Measurements from ENCODE around the gene DDX49. TPM values are rescaled to one million over a fixed set of nuclear protein-coding genes. Genes with fewer than 3 reads are reported as not detected.

The DDX49 gene
- total RNA-seq, 2 experiments from 2014 or later, result 47.9 to 49.7 TPM

DNA sequence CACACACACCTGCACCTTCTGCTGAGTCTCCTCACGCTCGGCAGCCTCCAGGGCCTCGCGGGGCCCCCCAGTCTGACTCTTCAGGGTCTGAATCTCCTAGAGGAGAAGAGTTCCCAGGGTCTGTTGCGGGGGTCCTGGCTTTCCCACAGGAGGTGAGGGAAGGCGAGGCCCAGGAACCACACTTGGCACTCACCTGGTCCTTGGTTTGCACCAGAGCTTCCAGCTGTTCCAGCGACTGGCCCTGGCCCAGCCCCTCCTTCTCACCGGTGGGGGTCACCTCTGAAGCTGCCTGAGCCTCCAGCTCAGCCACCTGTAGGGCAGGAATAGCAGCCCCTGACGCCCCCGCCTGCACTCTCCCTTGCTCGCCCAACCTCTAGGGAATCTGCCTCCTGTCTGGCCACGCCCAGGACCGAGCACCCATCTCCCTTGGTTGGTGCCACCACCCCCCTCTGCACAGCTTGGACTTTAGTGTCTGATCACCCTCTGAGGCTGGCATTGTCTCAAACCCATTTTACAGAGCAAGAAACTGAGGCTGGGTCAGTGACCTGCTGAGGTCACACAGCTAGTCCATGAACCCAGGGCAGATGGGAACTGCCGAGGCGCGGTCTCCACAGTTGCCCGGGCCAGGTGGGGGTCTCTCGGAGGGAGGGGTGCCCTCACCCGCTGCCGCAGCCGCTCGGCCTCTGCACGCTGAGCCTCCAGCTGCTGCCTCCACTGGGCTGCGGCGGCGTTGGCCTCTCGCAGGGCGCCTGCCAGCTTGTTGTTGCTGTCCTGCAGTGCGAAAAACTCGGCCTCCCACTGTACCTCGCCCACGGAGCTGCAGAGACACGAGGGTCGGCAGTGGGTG is 12.0 kb downstream of the DDX49 start:
- Mint-ChIP-seq H3K27me3 (peaks cover 14% of the 10 kb centered on the region), H3K36me3 (ENCODE audit: low read depth) (peaks cover 11% of the 10 kb centered on the region), H3K27ac (no peak overlapping the region), H3K4me3 (no peak overlapping the region), H3K4me1 (ENCODE audit: low read depth) (peaks cover 10% of the 10 kb centered on the region), H3K9me3 (no peaks in the 10 kb centered on the region)
- Histone ChIP-seq H3K27ac (ENCODE audit: low read depth in 1 of 2, low read length in 2 of 2) (no peak overlapping the region), H3K4me3 (ENCODE audit: low read length) (no peak overlapping the region), H3K9me3 (ENCODE audit: control insufficient read depth in 1 of 2, insufficient read depth in 1 of 2, low read length in 2 of 2) (no peaks in the 10 kb centered on the region), H3K27me3 (ENCODE audit: control insufficient read depth in 1 of 2, insufficient read depth in 2 of 2, low read length in 2 of 2) (peaks cover 3 to 4% of the 10 kb centered on the region in 2 experiments), H3K36me3 (ENCODE audit: insufficient read depth, low read length) (peaks cover 6% of the 10 kb centered on the region), H3K4me1 (ENCODE audit: insufficient read depth, low read length) (peaks cover 13% of the 10 kb centered on the region)
- TF ChIP-seq, protein P1, sequence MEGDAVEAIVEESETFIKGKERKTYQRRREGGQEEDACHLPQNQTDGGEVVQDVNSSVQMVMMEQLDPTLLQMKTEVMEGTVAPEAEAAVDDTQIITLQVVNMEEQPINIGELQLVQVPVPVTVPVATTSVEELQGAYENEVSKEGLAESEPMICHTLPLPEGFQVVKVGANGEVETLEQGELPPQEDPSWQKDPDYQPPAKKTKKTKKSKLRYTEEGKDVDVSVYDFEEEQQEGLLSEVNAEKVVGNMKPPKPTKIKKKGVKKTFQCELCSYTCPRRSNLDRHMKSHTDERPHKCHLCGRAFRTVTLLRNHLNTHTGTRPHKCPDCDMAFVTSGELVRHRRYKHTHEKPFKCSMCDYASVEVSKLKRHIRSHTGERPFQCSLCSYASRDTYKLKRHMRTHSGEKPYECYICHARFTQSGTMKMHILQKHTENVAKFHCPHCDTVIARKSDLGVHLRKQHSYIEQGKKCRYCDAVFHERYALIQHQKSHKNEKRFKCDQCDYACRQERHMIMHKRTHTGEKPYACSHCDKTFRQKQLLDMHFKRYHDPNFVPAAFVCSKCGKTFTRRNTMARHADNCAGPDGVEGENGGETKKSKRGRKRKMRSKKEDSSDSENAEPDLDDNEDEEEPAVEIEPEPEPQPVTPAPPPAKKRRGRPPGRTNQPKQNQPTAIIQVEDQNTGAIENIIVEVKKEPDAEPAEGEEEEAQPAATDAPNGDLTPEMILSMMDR (IDR thresholded peaks at IDR 0.05), result no peak
- intact Hi-C loops (cut with DNase I, micrococcal nuclease), result loop anchor here in 1 of 2 experiments (1.0 kb wide), 1 partner anchor 12 kb away; the partner anchor contains the start of genes COPE and DDX49
- CTCF ChIA-PET, result no interaction called here
- DNase-seq, result no peak
- POLR2A ChIA-PET, result interaction anchor here (4.7 kb wide), 1 partner anchor 12 kb away, joined by 20 read pairs; the partner anchor contains the start of genes COPE and DDX49
- ATAC-seq (ENCODE audit: poor library complexity), result no peak

DNA sequence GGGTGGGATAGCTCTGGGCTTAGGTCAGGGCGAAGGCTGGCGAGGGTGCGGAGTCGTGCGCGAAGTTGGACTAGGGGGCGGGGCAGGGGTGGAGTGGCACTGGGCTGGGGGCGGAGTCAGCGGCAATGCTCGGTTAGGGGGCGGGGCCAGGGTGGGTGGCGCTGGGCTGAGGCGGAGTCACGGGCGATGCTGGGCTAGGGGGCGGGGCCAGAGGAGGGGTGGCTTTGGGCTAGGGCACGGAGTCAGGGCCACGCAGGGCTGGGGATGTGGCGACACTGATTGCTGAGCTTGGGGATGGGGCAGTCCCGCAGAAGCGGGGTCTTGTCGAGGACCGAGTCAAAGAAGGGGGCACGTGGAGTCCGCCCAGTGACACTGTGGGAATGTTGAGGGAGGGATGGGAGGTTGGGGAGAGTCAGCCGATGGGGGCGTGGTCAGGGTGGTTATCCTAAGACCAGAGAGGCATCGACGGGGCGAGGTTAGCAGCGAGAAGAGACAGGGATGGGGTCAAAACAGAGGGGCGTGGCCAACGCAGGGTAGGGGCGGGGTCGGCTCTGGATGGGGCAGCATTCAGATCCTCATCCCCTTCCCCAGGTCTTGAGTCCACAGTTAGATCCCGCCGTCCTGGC is 12.8 kb downstream of the DDX49 start:
- Histone ChIP-seq H3K4me3 (ENCODE audit: low read length) (peak overlapping the region; percentile 48), H3K9me3 (ENCODE audit: control insufficient read depth in 1 of 2, insufficient read depth in 1 of 2, low read length in 2 of 2) (no peaks in the 10 kb centered on the region), H3K27ac (ENCODE audit: low read depth in 1 of 2, low read length in 2 of 2) (no peak overlapping the region), H3K4me1 (ENCODE audit: insufficient read depth, low read length) (peaks cover 13% of the 10 kb centered on the region), H3K36me3 (ENCODE audit: insufficient read depth, low read length) (peaks cover 6% of the 10 kb centered on the region), H3K27me3 (ENCODE audit: control insufficient read depth in 1 of 2, insufficient read depth in 2 of 2, low read length in 2 of 2) (peaks cover 3 to 4% of the 10 kb centered on the region in 2 experiments)
- peaks cover 10% of the 10 kb centered on the region for H3K4me1 Mint-ChIP-seq (ENCODE audit: low read depth)
- peaks cover 14% of the 10 kb centered on the region for H3K27me3 Mint-ChIP-seq
- ATAC-seq (ENCODE audit: poor library complexity), result peak; percentile 97
- intact Hi-C loops (cut with DNase I, micrococcal nuclease), result loop anchor here in 1 of 2 experiments (1.0 kb wide), 1 partner anchor 13 kb away; the partner anchor contains the start of genes COPE and DDX49
- peaks cover 5% of the 10 kb centered on the region for H3K36me3 Mint-ChIP-seq (ENCODE audit: low read depth)
- DNase-seq, result peak; percentile 69 to 93 (median 84)
- peak overlapping the region; percentile 84 for H3K4me3 Mint-ChIP-seq
- H3K27ac Mint-ChIP-seq, result no peak overlapping the region
- TF ChIP-seq, protein P1 (IDR thresholded peaks at IDR 0.05), result no peak
- CTCF ChIA-PET, result no interaction called here
- POLR2A ChIA-PET, result interaction anchor here (4.7 kb wide), 1 partner anchor 13 kb away, joined by 20 read pairs; the partner anchor contains the start of genes COPE and DDX49
- no peaks in the 10 kb centered on the region for H3K9me3 Mint-ChIP-seq

DNA sequence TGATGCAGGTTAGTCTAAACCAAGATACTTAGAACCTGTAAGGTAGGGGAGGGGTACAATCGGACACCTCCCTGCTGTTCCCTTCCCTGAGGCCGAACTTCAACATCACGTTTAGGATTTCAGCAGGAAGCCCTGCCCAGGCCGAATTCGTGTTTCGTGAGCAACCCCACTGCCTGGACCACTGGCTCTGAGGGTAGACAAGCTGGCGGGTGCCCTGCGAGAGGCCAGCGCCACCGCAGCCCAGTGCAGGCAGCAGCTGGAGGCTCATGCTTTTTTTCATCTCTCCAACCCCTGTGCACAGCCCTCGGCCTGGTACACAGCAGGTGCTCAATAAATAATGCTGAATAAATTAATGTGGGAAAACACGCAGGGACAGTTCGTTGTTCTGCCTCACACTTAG is 13.8 kb downstream of the DDX49 start:
- Mint-ChIP-seq H3K36me3 (ENCODE audit: low read depth) (no peaks in the 10 kb centered on the region), H3K9me3 (no peaks in the 10 kb centered on the region), H3K27ac (no peak overlapping the region), H3K27me3 (peaks cover 14% of the 10 kb centered on the region), H3K4me3 (peak overlapping the region; percentile 25), H3K4me1 (ENCODE audit: low read depth) (peaks cover 10% of the 10 kb centered on the region)
- H3K9me3 ChIP-seq (ENCODE audit: control insufficient read depth in 1 of 2, insufficient read depth in 1 of 2, low read length in 2 of 2), result no peaks in the 10 kb centered on the region
- TF ChIP-seq, protein P1 (IDR thresholded peaks at IDR 0.05), result no peak
- ChIA-PET POLR2A (no interaction called here), CTCF (no interaction called here)
- ATAC-seq (ENCODE audit: poor library complexity) (no peak), DNase-seq (no peak)
- peaks cover 3 to 4% of the 10 kb centered on the region in 2 experiments for H3K27me3 ChIP-seq (ENCODE audit: control insufficient read depth in 1 of 2, insufficient read depth in 2 of 2, low read length in 2 of 2)
- H3K27ac ChIP-seq (ENCODE audit: low read depth in 1 of 2, low read length in 2 of 2), result no peak overlapping the region
- H3K36me3 ChIP-seq (ENCODE audit: insufficient read depth, low read length), result peaks cover 1% of the 10 kb centered on the region
- H3K4me1 ChIP-seq (ENCODE audit: insufficient read depth, low read length), result peaks cover 13% of the 10 kb centered on the region
- intact Hi-C loops (cut with DNase I, micrococcal nuclease), result no loop called here
- no peak overlapping the region for H3K4me3 ChIP-seq (ENCODE audit: low read length)

Measured in CD4-positive, alpha-beta T cell (primary cell).